Karpas-422 (cell line): ENCODE results near the gene GGT5. TPM values are rescaled to one million over a fixed set of nuclear protein-coding genes. Genes with fewer than 3 reads are reported as not detected.

Experiments
- DNase-seq: peaks from one replicate; pipeline ENCODE4 v3.0.0-alpha.2; 2015
- H2AFZ ChIP-seq: fragments of 200-600 bp; sonication (generic); 2 replicates; pipeline ENCODE4 v1.6.1; 2014; ENCODE audit warnings: antibody characterized with exemption, low read length, mixed read lengths
- H3K27ac ChIP-seq: fragments of 200-600 bp; sonication (generic); 2 replicates; pipeline ENCODE4 v1.5.1; 2014; ENCODE audit warnings: mild to moderate bottlenecking, low read length, moderate library complexity
- H3K27me3 ChIP-seq: fragments of 200-600 bp; sonication (generic); 2 replicates; pipeline ENCODE4 v1.6.1; 2014; ENCODE audit warnings: low read length, mixed read lengths
- H3K36me3 ChIP-seq: fragments of 200-600 bp; sonication (generic); 2 replicates; pipeline ENCODE4 v1.6.1; 2014; ENCODE audit warnings: low read length, mixed read lengths; ENCODE audit not compliant: insufficient read depth
- H3K4me1 ChIP-seq: fragments of 200-600 bp; sonication (generic); 2 replicates; pipeline ENCODE4 v1.6.1; 2014; ENCODE audit warnings: mild to moderate bottlenecking, low read length, mixed read lengths
- H3K4me2 ChIP-seq: fragments of 200-600 bp; sonication (generic); 2 replicates; pipeline ENCODE4 v1.6.1; 2014; ENCODE audit warnings: low read length, low read depth, mild to moderate bottlenecking; ENCODE audit not compliant: poor library complexity, severe bottlenecking
- H3K4me3 ChIP-seq: fragments of 200-600 bp; sonication (generic); 2 replicates; pipeline ENCODE4 v1.5.1; 2014; ENCODE audit warnings: mild to moderate bottlenecking, antibody characterized with exemption, low read length, mixed read lengths
- H3K79me2 ChIP-seq: fragments of 200-600 bp; sonication (generic); 2 replicates; pipeline ENCODE4 v1.6.1; 2014; ENCODE audit warnings: mild to moderate bottlenecking, low read length, mixed read lengths
- H3K9ac ChIP-seq: fragments of 200-600 bp; sonication (generic); 2 replicates; pipeline ENCODE4 v1.6.0; 2014; ENCODE audit warnings: low read length
- H3K9me2 ChIP-seq: fragments of 200-600 bp; sonication (generic), shearing (Covaris generic); replicated peaks from 2 replicates; pipeline ENCODE4 v1.6.0; 2014; ENCODE audit warnings: mild to moderate bottlenecking, low read length, moderate library complexity; ENCODE audit not compliant: insufficient read depth
- H3K9me3 ChIP-seq: fragments of 300-700, 200-600 bp; sonication (generic); 2 replicates; pipeline ENCODE4 v1.6.1; 2014; ENCODE audit warnings: low read length, mixed read lengths
- H4K20me1 ChIP-seq: fragments of 200-600 bp; sonication (generic); 2 replicates; pipeline ENCODE4 v1.6.1; 2014; ENCODE audit warnings: mild to moderate bottlenecking, antibody characterized with exemption, low read length, low read depth; ENCODE audit not compliant: insufficient read depth
- total RNA-seq: library from RNA; depleted of rRNA; stranded (reverse); fragments of >200 nt; shearing (Covaris generic); gene quantifications from 2 replicates; pipeline ENCODE4 v1.2.3, GENCODE V29; 2014; ENCODE audit warnings: low replicate concordance

GGT5 gene
- total RNA-seq, 1 experiment from 2014 or later: not detected

- Histone ChIP-seq H2AFZ (no peak overlapping the region), H3K27ac (no peak overlapping the region), H3K36me3 (no peaks in the 10 kb centered on the region), H3K4me1 (peaks cover 11% of the 10 kb centered on the region), H3K27me3 (no peaks in the 10 kb centered on the region), H3K4me2 (no peak overlapping the region), H3K79me2 (no peaks in the 10 kb centered on the region), H4K20me1 (no peaks in the 10 kb centered on the region), H3K4me3 (no peak overlapping the region), H3K9me2 (no peaks in the 10 kb centered on the region), H3K9ac (no peak overlapping the region), H3K9me3 (no peaks in the 10 kb centered on the region)
- DNase-seq: no peak
Measured at GRCh38 chr22:24200619-24201212, 44.2 kb downstream of the GGT5 start.

GRCh38 chr22:24198682-24199052 lies 46.2 kb downstream of the GGT5 start:
- H3K79me2 ChIP-seq: no peaks in the 10 kb centered on the region
- H2AFZ ChIP-seq: no peak overlapping the region
- no peaks in the 10 kb centered on the region for H3K9me3 ChIP-seq
- no peak for DNase-seq
- H3K27ac ChIP-seq: no peak overlapping the region
- H3K9ac ChIP-seq: no peak overlapping the region
- H3K36me3 ChIP-seq: no peaks in the 10 kb centered on the region
- H3K4me2 ChIP-seq: no peak overlapping the region
- peaks cover 7% of the 10 kb centered on the region for H3K4me1 ChIP-seq
- no peaks in the 10 kb centered on the region for H3K27me3 ChIP-seq
- no peaks in the 10 kb centered on the region for H4K20me1 ChIP-seq
- H3K9me2 ChIP-seq: no peaks in the 10 kb centered on the region
- H3K4me3 ChIP-seq: no peak overlapping the region

- Histone ChIP-seq H2AFZ (no peak overlapping the region), H3K9me3 (no peaks in the 10 kb centered on the region), H3K27ac (no peak overlapping the region), H4K20me1 (no peaks in the 10 kb centered on the region; the same call in 1 of the 2 replicates), H3K9ac (no peak overlapping the region), H3K4me3 (no peak overlapping the region), H3K79me2 (no peaks in the 10 kb centered on the region), H3K27me3 (no peaks in the 10 kb centered on the region), H3K9me2 (no peaks in the 10 kb centered on the region), H3K4me1 (no peaks in the 10 kb centered on the region), H3K36me3 (no peaks in the 10 kb centered on the region), H3K4me2 (no peak overlapping the region)
- no peak for DNase-seq
Measured at GRCh38 chr22:24191893-24192292, 53.0 kb downstream of the GGT5 start.

GRCh38 chr22:24191381-24191841 lies 53.5 kb downstream of the GGT5 start:
- no peaks in the 10 kb centered on the region for H3K9me3 ChIP-seq
- no peaks in the 10 kb centered on the region; the same call in 1 of the 2 replicates for H4K20me1 ChIP-seq
- no peaks in the 10 kb centered on the region for H3K4me1 ChIP-seq
- H3K79me2 ChIP-seq: no peaks in the 10 kb centered on the region
- no peak for DNase-seq
- no peak overlapping the region for H3K4me3 ChIP-seq
- no peak overlapping the region for H3K9ac ChIP-seq
- H3K4me2 ChIP-seq: no peak overlapping the region
- no peak overlapping the region for H2AFZ ChIP-seq
- H3K27me3 ChIP-seq: no peaks in the 10 kb centered on the region
- no peaks in the 10 kb centered on the region for H3K9me2 ChIP-seq
- H3K27ac ChIP-seq: no peak overlapping the region
- no peaks in the 10 kb centered on the region for H3K36me3 ChIP-seq

- H3K9me3 ChIP-seq: no peaks in the 10 kb centered on the region
- H3K4me2 ChIP-seq: no peak overlapping the region
- no peak for DNase-seq
- no peaks in the 10 kb centered on the region; the same call in 1 of the 2 replicates for H4K20me1 ChIP-seq
- H3K9me2 ChIP-seq: no peaks in the 10 kb centered on the region
- H3K9ac ChIP-seq: no peak overlapping the region
- H3K27ac ChIP-seq: no peak overlapping the region
- H3K4me3 ChIP-seq: no peak overlapping the region
- H3K4me1 ChIP-seq: no peaks in the 10 kb centered on the region
- no peaks in the 10 kb centered on the region for H3K36me3 ChIP-seq
- no peaks in the 10 kb centered on the region for H3K27me3 ChIP-seq
- no peaks in the 10 kb centered on the region for H3K79me2 ChIP-seq
- H2AFZ ChIP-seq: no peak overlapping the region
Measured at GRCh38 chr22:24190596-24191208, 54.2 kb downstream of the GGT5 start.

GRCh38 chr22:24190159-24190540 lies 54.7 kb downstream of the GGT5 start:
- no peaks in the 10 kb centered on the region; the same call in 1 of the 2 replicates for H4K20me1 ChIP-seq
- no peak overlapping the region for H3K4me2 ChIP-seq
- DNase-seq: no peak
- H3K79me2 ChIP-seq: no peaks in the 10 kb centered on the region
- H3K4me3 ChIP-seq: no peak overlapping the region
- no peaks in the 10 kb centered on the region for H3K36me3 ChIP-seq
- H3K27me3 ChIP-seq: no peaks in the 10 kb centered on the region
- H3K4me1 ChIP-seq: no peaks in the 10 kb centered on the region
- H3K9ac ChIP-seq: no peak overlapping the region
- H3K9me2 ChIP-seq: no peaks in the 10 kb centered on the region
- H3K27ac ChIP-seq: no peak overlapping the region
- no peak overlapping the region for H2AFZ ChIP-seq
- H3K9me3 ChIP-seq: no peaks in the 10 kb centered on the region

- H3K9ac ChIP-seq: no peak overlapping the region
- no peaks in the 10 kb centered on the region for H3K9me3 ChIP-seq
- no peaks in the 10 kb centered on the region; the same call in 1 of the 2 replicates for H4K20me1 ChIP-seq
- H3K9me2 ChIP-seq: no peaks in the 10 kb centered on the region
- H3K27ac ChIP-seq: no peak overlapping the region
- no peaks in the 10 kb centered on the region for H3K4me1 ChIP-seq
- no peak overlapping the region for H2AFZ ChIP-seq
- no peak overlapping the region for H3K4me2 ChIP-seq
- DNase-seq: peak; percentile 83
- H3K79me2 ChIP-seq: no peaks in the 10 kb centered on the region
- no peak overlapping the region for H3K4me3 ChIP-seq
- no peaks in the 10 kb centered on the region for H3K27me3 ChIP-seq
- no peaks in the 10 kb centered on the region for H3K36me3 ChIP-seq
Measured at GRCh38 chr22:24189249-24190158, 55.4 kb downstream of the GGT5 start.

GRCh38 chr22:24188705-24189248 lies 56.1 kb downstream of the GGT5 start:
- H3K4me2 ChIP-seq: no peak overlapping the region
- no peak for DNase-seq

More at GRCh38 chr22:24188705-24189248, 56.1 kb downstream of the GGT5 start:
- H3K27me3 ChIP-seq: no peaks in the 10 kb centered on the region
- no peaks in the 10 kb centered on the region for H3K9me2 ChIP-seq
- H3K79me2 ChIP-seq: no peaks in the 10 kb centered on the region
- no peaks in the 10 kb centered on the region for H3K4me1 ChIP-seq
- no peaks in the 10 kb centered on the region for H3K36me3 ChIP-seq
- no peak overlapping the region for H3K27ac ChIP-seq
- no peak overlapping the region for H3K9ac ChIP-seq
- H3K4me3 ChIP-seq: no peak overlapping the region
- H2AFZ ChIP-seq: no peak overlapping the region
- H3K9me3 ChIP-seq: no peaks in the 10 kb centered on the region
- H4K20me1 ChIP-seq: no peaks in the 10 kb centered on the region; the same call in 1 of the 2 replicates
